Measurements from ENCODE around the gene M1AP.

M1AP gene

GRCh38 chr2:74694281-74694680 is 46.2 kb upstream of the M1AP start:
- DNase-seq = no peak
- Histone ChIP-seq H3K9ac (ENCODE audit: low read length) (no peak overlapping the region), H3K4me2 (ENCODE audit: low read depth, low read length) (no peak overlapping the region), H3K9me3 (replicated peaks; ENCODE audit: insufficient read depth, low read length) (no peaks in the 10 kb centered on the region), H3F3A (ENCODE audit: insufficient read depth, low read length) (no peaks in the 10 kb centered on the region), H3K36me3 (replicated peaks; ENCODE audit: insufficient read depth, low read length) (no peaks in the 10 kb centered on the region), H3K79me2 (ENCODE audit: low read length) (no peaks in the 10 kb centered on the region), H3K9me2 (replicated peaks; ENCODE audit: insufficient read depth, low read length) (no peaks in the 10 kb centered on the region), H3K27ac (ENCODE audit: low read length) (no peak overlapping the region), H3K27me3 (replicated peaks; ENCODE audit: insufficient read depth, low read length) (no peaks in the 10 kb centered on the region), H3K4me3 (ENCODE audit: low read length) (no peak overlapping the region), H3K4me1 (ENCODE audit: low read length) (no peaks in the 10 kb centered on the region), H4K20me1 (ENCODE audit: insufficient read depth, low read length) (no peaks in the 10 kb centered on the region), H2AFZ (ENCODE audit: low read length) (no peak overlapping the region)
- TF ChIP-seq EZH2 (optimal IDR thresholded peaks at IDR 0.05; ENCODE audit: low read depth, low read length) = no peak
- no peak for TF ChIP-seq EZH2phosphoT487 (IDR thresholded peaks at IDR 0.05; ENCODE audit: low read length)
- TF ChIP-seq CTCF (IDR thresholded peaks at IDR 0.05; ENCODE audit: low read length) = no peak

DNA sequence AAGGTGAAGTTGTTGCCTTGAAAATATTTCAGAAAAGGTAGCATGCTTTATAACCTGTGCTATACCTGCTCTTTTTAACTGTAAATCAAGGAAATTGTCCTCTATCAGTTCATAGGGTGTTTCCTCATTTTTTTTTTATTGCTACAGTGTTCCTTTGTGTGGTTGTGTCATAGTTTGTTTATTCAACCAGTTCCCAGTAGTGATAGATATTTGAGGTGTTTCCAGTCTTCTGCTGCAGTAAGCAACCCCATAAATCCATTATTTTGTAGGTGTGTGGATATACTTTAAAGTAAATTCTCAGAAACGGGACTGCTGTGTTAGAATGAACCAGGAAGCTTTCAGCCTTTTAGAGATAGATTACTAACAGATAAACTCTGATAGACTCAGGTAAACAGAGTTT is 45.5 kb upstream of the M1AP start:
- Histone ChIP-seq H3K4me2 (ENCODE audit: low read depth, low read length) (no peak overlapping the region), H3K36me3 (replicated peaks; ENCODE audit: insufficient read depth, low read length) (no peaks in the 10 kb centered on the region), H4K20me1 (ENCODE audit: insufficient read depth, low read length) (no peaks in the 10 kb centered on the region), H3K9ac (ENCODE audit: low read length) (no peak overlapping the region), H3K4me3 (ENCODE audit: low read length) (no peak overlapping the region), H3K27me3 (replicated peaks; ENCODE audit: insufficient read depth, low read length) (no peaks in the 10 kb centered on the region), H3K79me2 (ENCODE audit: low read length) (no peaks in the 10 kb centered on the region), H3K27ac (ENCODE audit: low read length) (no peak overlapping the region), H3K4me1 (ENCODE audit: low read length) (no peaks in the 10 kb centered on the region), H2AFZ (ENCODE audit: low read length) (no peak overlapping the region), H3K9me3 (replicated peaks; ENCODE audit: insufficient read depth, low read length) (no peaks in the 10 kb centered on the region), H3K9me2 (replicated peaks; ENCODE audit: insufficient read depth, low read length) (no peaks in the 10 kb centered on the region), H3F3A (ENCODE audit: insufficient read depth, low read length) (no peaks in the 10 kb centered on the region)
- DNase-seq = no peak
- no peak for TF ChIP-seq CTCF (IDR thresholded peaks at IDR 0.05; ENCODE audit: low read length)

DNA sequence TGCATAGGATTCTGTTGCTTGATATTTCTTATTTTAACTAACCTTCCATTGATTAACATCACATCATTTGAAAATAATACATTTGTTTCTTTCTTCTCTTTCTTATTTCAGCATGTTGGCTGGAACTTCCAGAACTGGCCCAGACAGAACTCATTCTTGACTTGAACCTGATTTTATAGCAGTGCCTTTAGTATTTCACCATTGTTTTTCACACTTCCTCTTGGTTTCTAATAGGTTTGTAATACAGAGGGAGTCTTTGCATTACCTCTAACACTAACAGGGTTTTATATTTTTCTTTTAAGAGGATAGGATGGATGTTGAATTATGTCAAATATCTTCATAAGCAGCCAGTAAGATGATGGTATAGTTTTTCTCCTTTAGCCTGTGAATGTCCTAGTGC is 45.1 kb upstream of the M1AP start:
- no peak overlapping the region for H3K4me2 ChIP-seq (ENCODE audit: low read depth, low read length)
- no peak for DNase-seq

More for the DNA sequence above, 45.1 kb upstream of the M1AP start:
- Histone ChIP-seq H3K27me3 (replicated peaks; ENCODE audit: insufficient read depth, low read length) (no peaks in the 10 kb centered on the region), H4K20me1 (ENCODE audit: insufficient read depth, low read length) (no peaks in the 10 kb centered on the region), H3K9me2 (replicated peaks; ENCODE audit: insufficient read depth, low read length) (no peaks in the 10 kb centered on the region), H3K4me1 (ENCODE audit: low read length) (no peaks in the 10 kb centered on the region), H3K79me2 (ENCODE audit: low read length) (no peaks in the 10 kb centered on the region), H3K27ac (ENCODE audit: low read length) (no peak overlapping the region), H2AFZ (ENCODE audit: low read length) (no peak overlapping the region), H3K9me3 (replicated peaks; ENCODE audit: insufficient read depth, low read length) (no peaks in the 10 kb centered on the region), H3K4me3 (ENCODE audit: low read length) (no peak overlapping the region), H3K36me3 (replicated peaks; ENCODE audit: insufficient read depth, low read length) (no peaks in the 10 kb centered on the region), H3K9ac (ENCODE audit: low read length) (no peak overlapping the region), H3F3A (ENCODE audit: insufficient read depth, low read length) (no peaks in the 10 kb centered on the region)
- TF ChIP-seq EZH2phosphoT487 (IDR thresholded peaks at IDR 0.05; ENCODE audit: low read length) (no peak), EZH2 (optimal IDR thresholded peaks at IDR 0.05; ENCODE audit: low read depth, low read length) (no peak), CTCF (IDR thresholded peaks at IDR 0.05; ENCODE audit: low read length) (no peak)

All from MM.1S (cell line).